GM12873 (cell line): ENCODE measurements around the gene CD22.

Experiments used
- TF ChIP-seq, protein P1 (sequence below): IDR thresholded peaks from 2 replicates; pipeline ENCODE4 v1.5.1; 2012; ENCODE audit warnings: low read depth, mild to moderate bottlenecking, moderate library complexity, low read length, control low read depth; ENCODE audit not compliant: insufficient read depth; ENCODE audit errors: missing control alignments

CD22 gene

GRCh38 chr19:35317464-35318043 is 11.4 kb upstream of the CD22 start:
- TF ChIP-seq, protein P1, sequence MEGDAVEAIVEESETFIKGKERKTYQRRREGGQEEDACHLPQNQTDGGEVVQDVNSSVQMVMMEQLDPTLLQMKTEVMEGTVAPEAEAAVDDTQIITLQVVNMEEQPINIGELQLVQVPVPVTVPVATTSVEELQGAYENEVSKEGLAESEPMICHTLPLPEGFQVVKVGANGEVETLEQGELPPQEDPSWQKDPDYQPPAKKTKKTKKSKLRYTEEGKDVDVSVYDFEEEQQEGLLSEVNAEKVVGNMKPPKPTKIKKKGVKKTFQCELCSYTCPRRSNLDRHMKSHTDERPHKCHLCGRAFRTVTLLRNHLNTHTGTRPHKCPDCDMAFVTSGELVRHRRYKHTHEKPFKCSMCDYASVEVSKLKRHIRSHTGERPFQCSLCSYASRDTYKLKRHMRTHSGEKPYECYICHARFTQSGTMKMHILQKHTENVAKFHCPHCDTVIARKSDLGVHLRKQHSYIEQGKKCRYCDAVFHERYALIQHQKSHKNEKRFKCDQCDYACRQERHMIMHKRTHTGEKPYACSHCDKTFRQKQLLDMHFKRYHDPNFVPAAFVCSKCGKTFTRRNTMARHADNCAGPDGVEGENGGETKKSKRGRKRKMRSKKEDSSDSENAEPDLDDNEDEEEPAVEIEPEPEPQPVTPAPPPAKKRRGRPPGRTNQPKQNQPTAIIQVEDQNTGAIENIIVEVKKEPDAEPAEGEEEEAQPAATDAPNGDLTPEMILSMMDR = no peak

- TF ChIP-seq, protein P1 = no peak
Measured at GRCh38 chr19:35318679-35319448, 10.1 kb upstream of the CD22 start.

DNA sequence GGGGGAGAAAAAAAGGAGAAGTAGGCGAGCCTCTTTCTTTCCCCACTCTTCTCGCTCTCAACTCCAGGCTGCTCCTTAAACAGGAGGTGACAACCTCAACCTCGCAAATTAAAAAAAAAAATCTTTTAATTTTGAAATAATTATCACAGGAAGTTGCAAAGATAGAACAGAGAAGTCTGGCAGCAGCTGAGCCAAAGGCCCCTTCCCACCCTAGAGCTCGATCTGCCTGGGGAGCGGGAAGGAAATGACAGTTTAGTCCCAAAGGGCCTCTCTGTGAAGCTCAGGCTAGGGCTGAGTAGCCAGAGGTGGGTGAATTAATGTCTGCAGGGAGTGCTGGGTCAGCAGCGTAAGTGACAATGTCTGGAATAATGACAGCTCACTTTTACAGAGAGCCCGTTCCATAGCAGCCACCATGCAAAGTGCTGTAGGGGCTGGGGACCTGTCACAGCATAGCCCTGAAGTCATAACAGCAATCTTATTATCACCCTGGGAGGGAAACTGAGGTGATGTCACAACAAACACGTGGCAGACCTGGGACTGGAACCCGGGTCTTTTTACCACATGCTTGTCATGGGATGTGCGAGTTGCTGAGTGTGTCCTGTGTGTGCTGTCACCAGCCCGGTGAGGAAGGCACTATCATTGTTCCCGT is 8.8 kb upstream of the CD22 start:
- TF ChIP-seq, protein P1 = no peak

DNA sequence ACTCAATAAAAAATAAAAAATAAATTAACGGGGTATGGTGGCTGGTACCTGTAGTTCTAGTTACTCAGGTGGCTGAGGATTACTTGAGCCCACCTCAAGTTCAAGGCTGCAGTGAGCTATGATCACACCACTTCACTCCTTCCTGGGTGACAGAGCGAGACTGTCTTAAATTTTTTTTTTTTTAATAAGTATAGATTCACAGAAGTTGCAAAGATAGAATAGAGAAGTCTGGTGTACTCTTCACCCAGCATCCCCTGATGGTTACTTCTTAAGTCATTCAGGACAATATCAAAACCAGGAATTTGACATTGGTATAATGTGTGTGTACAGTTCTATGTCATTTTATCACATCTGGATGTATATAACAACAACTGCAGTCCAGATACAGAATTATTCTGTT is 7.7 kb upstream of the CD22 start:
- TF ChIP-seq, protein P1 = no peak

GRCh38 chr19:35322014-35322413 is 7.0 kb upstream of the CD22 start:
- TF ChIP-seq, protein P1 = no peak

DNA sequence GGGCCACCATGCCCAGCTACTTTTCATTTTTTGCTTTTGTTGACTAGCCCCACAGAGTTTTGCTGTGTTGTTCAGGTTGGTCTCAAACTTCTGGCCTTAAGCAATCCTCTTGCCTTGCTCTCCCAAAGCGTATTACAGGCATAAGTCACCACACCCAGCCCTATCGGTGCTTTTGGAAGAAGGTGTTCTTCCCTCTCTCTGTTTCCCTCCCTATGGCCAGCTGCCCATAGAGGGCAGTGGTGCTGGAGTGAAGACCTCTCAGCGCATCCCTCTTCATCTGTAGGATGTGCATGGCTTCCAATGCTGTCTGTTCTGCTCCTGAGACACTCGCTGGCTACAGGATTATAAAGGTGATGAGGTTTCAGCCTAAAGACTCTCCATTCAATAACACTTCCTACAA is 1.3 kb upstream of the CD22 start:
- TF ChIP-seq, protein P1 = peak; percentile 47

DNA sequence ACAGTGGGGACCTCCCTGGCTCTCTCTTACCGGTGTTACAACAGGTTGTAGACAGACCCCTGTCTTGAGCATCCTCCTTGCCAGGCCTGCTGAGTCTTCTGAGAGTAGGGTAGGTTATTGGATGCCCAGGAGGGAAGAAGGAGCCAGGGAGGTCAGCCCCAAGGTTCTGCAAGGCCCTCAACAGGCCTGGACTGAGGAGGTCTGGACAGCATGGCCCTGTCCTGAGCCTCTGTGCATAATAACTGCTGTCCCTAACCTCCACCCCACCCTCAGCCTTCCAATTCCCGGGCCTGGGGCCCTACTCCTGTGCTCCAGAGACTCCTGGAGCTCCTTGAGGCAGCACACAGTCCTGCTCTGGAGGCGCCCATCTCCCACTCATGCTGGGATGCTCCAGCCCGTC is 336 bp downstream of the CD22 start:
- TF ChIP-seq, protein P1 = no peak
